ELR (cell line): Measurements from ENCODE around the gene RARB.

ENCODE experiments used
- DNase-seq: peaks from one replicate; pipeline ENCODE4 v3.0.0-alpha.2; 2015; ENCODE audit warnings: low read depth

RARB gene

DNA sequence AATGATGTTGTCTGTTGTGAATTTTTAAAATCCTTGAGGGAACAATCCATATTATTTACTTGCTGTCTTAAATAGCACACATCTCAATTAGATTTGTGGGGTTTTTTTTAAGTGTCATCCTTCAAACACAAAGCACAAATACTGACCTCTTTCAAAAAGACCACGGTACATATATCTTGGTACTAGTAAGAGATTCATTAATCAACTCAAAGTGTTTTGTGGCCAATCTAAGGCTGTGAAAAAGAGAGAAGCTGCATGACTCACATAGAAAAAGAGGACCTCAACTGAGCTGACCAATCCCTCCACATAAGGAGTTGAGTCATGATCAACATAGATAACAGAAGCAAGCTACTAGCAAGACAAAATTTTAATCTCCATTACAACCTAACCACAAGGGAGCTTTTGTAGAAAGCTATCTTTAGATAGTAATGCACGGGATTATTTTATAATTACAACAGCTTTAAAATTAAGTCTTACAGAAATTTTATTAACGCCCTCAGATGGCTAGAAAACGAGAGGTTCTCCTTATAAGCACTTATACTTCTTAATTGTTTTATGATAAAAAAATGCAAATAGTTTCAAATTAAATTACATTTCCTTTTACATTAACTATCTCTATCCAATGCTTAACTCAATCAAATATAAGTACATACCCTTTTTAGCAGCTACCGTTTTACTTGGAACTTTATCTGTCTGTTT lies 176.2 kb downstream of the RARB start:
- peak; percentile 83 for DNase-seq

DNA sequence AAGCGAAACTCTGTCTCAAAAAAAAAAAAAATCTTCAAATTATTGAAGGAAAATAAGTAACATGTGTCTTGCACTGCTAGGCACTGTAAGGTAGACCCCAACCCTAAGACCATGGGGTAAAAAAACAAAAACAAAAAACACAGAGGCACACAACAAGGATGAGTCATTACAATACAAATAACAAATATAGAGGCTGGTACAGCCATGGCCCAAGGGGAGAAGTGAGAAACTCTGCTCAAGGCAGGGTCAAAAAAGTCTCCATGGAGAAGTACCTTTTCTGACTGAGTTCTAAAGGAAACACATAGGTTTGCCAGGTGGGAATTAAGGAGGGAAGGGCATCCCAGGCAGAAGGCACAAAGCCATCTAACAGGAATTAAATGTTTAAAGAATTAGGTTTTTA lies 182.1 kb downstream of the RARB start:
- no peak for DNase-seq

DNA sequence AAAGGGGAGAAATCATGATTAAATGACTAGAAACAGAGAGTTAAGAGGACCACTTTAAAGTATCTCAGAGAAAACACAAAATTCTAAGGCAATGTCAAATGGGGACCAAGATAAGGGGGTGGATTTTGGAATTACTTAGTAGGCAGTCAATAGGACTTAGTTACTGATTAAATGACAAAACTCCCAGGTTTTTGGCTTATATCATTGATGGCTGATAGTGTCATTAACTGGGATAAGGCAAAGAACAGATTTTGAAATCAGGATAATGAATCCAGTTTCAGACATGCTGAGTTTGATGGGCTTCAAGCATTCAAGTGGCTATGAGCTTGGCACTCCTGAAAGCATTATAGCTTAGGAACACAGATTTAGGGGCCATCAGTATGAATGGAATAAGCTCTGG lies 182.7 kb downstream of the RARB start:
- no peak for DNase-seq

DNA sequence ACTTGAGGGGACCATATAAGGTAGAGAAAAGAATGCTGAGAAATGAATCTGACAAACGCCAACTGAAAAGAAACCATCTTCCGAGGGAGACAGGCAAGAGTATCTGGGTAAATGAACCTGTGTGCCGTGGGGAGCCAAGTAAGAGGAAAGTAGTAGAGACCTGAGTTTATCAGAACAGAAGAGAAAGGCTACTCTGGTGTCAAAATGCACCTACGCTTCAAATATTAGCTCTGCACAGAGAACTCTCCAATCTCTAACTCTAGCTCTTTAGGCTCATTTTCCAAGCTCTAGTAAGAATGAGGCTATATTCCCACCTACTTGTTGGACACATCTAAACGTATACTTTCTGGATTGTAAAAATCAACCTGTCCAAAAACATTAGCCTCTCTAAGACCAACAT lies 183.1 kb downstream of the RARB start:
- DNase-seq, result no peak

DNA sequence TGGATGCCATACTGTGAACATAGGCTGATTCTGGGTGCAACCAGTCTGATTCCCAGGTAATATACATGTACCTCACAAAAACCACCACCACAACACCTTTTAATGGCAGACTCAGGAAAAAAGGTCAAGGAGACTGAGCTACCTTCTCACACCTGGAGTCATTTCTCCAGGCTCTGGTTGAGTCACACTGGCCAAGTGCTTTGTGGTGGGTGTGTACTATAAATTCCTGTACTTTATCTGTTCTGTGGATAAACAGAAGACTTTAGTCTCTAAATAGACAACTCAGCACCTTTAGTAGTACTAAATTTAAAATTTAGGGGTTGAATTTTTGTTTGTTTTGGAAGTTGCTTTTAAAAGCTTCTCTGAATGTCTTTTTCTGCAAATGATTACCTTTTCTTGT lies 190.0 kb downstream of the RARB start:
- no peak for DNase-seq

DNA sequence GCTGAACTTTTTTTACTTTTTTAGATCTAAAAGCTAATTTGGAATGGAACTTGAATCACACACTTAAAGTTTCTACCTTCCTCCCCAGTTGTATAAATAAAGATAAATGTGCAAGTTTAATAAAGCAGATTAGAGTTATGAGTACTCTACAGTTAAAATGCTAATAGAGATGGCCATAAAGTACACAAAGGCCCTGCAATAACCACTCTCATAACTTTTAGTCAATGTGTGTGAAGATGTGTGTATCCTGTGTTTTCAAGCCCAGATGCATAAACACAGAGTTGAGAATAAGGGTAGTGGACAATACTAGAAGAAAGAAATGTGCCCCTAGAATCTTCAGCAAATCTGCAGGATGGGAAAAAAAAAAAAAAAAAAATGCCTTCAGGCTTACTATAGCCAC lies 191.3 kb downstream of the RARB start:
- no peak for DNase-seq

DNA sequence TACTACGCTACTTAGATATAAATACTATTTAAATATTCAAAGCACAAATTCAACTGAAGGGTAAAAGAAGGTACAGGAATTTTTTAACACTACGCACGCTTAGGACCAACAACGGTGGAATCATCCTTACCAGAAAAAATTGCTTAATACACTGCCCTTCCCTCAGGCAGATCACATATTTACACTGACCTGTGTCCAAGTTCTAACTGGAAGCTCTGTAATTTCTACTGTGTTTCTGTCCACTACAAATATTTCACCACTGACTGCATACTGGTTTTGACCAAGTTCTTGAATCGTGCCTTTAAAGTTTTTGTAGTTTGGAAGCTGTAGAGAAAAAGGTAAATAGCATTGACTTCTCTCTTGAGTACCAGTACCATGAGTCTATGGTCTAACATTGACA lies 192.4 kb downstream of the RARB start:
- DNase-seq, result no peak

DNA sequence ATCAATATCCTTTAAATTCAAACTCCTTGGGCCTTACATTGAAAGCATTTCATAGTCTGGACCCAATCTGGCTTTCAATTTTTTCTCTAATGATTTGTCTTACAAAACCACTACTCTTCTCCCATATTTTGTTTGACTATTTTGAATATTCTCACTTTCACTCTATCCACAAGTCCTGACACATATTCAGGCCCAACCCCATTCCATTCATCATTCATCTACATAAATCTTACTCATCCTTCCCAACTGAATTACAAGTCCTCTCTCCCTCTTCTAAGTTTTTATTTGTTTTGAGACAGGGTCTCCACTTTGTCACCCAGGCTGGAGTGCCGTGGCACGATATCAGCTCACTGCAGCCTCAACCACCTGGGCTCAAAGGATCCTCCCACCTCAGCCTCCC lies 193.0 kb downstream of the RARB start:
- no peak for DNase-seq

DNA sequence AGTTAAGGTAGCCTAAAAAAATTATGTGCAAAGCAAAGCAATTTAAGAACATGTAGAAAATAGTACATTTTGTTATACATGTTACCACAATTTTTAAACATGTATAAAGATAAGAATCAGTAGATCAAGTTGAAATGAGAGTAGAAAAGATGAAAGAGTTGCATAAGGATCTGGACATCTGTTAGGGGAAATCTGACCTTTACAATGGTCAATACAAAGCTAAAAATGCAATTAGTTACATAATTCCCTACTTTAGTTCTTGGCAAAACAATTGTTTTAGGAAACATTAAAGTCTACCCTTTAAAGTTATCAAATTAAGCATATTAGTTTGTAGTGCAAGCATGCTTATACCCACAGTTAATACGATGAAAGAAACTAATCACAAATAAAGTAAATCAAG lies 203.9 kb downstream of the RARB start:
- DNase-seq, result no peak

DNA sequence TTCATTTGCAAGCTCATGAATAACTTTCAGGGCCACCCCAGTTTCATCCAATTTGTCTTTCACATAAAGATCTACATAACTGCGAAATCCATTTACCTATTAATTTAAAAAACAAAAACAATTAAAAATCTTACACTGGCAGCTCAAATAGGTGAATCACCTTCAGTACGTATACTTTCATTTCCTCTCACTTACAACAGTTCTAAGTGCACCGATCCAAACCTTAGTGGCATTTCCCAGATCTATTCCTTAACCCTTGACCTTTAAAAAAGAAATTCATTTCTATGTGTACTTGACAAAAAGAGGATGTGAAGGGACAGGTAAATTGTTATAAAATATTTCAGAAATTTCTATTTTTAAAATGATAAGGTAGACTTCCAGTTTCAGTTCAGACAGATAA lies 205.9 kb downstream of the RARB start:
- no peak for DNase-seq

DNA sequence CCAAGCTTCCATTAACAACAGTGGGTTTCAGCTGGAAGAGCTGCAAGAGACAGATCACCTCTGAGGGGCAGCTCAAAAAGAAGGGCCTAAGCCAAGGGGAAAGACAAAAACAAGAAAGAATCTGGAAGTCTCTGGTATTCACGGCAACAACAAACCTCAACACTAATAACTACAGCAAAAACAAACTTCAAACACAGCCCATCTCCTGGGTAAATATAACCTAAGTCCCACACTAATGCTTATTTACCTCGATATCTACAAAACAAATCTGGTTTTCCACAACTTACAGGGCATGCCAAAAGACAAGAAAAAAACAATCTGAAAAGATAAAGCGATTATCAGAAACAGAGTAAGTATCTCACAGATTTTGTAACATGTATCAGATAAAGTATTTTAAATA lies 207.0 kb downstream of the RARB start:
- no peak for DNase-seq
